Ascending aorta (tissue), 2 donors: ENCODE data around the gene CCDC57. TPM values are rescaled to one million over a fixed set of nuclear protein-coding genes. Genes with fewer than 3 reads are reported as not detected.

ENCODE experiments used
- DNase-seq, 2 donors: peaks; one replicate each; pipeline ENCODE4 v3.0.0-alpha.2; 2019; ENCODE audit warnings: low spot score in 2 of 2
- H3K27ac ChIP-seq, 2 donors: fragments of 200-600 bp; sonication (generic); one replicate each; pipeline ENCODE4 v1.5.1; 2016 to 2017; ENCODE audit warnings: mild to moderate bottlenecking in 1 of 2
- H3K27me3 ChIP-seq: fragments of 200-600 bp; sonication (generic); one replicate; pipeline ENCODE4 v1.5.1; 2017
- H3K36me3 ChIP-seq, 2 donors: fragments of 200-600 bp; sonication (generic); one replicate each; pipeline ENCODE4 v1.5.1; 2016
- H3K4me1 ChIP-seq, 2 donors: fragments of 200-600 bp; sonication (generic); one replicate each; pipeline ENCODE4 v1.5.1; 2016 to 2017; ENCODE audit warnings: mild to moderate bottlenecking in 1 of 2
- H3K4me3 ChIP-seq, 2 donors: fragments of 200-600 bp; sonication (generic); one replicate each; pipeline ENCODE4 v1.5.1; 2016 to 2017; ENCODE audit warnings: mild to moderate bottlenecking in 1 of 2
- H3K9me3 ChIP-seq, 2 donors: fragments of 200-600 bp; sonication (generic); one replicate each; pipeline ENCODE4 v1.5.1; 2016
- intact Hi-C: fragments of 100-400 bp; cut with DNase I; formaldehyde crosslinking; loops from one replicate; pipeline ENCODE4 v1.15.1; 2023
- total RNA-seq: library from RNA; depleted of rRNA; stranded (reverse); fragments of >200 nt; gene quantifications from one replicate; pipeline ENCODE4 v1.1.0, GENCODE V29; 2016
- TF ChIP-seq, protein P1 (sequence below), 3 experiments: fragments of 200-600 bp in 2 of 3; fragments of 450-650 bp in 1 of 3; sonication (generic) in 2 of 3; IDR thresholded peaks; one replicate each; pipeline ENCODE4 v1.5.1; 2016 to 2019; ENCODE audit warnings: antibody characterized with exemption in 3 of 3, mild to moderate bottlenecking in 1 of 3, moderate library complexity in 1 of 3

The CCDC57 gene
- total RNA-seq, 1 donor from 2014 or later: 12.8 TPM

DNA sequence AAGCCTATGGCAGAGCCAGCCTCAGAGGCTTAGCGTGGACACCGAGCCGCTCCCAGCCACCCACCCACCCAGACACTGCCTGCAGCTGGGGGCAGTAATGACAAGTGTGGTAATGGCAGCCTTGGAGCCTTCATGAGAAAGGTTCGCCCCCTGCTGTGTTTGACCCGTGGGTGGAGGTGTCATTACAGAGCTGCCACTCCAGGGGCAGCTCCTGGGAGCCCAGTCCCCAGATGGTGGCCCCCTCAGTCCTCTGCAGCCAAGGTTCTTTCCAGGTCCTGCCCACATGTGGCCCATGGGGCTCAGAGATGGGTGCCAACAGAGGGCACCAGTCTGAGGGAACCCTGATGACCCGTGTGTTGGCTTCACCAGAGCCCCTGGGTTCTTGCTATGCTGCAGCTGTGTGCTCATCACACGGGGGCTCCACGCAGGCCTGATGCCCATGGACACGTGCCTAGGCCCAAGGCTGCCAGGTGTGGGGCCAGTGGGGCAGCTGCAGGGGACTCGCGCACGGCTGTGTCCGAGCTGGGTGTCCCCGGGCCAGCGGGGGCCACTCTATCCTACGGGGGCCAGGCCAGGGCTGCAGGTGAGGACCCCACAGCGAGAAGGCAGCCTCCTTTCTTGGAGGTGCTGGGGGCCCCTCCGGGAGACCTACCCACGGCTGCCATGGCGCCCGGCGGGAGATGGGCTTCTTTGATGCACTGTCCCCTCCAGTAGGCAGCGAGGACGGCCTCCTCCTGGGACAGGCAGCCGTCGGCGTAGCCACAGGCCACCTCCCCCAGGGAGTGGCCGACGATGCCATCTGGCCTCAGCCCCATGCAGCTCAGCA, 122.7 kb downstream of the CCDC57 start:
- Histone ChIP-seq H3K27ac (no peak overlapping the region), H3K4me3 (no peak overlapping the region), H3K9me3 (no peaks in the 10 kb centered on the region), H3K36me3 (peaks cover 92 to 97% of the 10 kb centered on the region in 2 donors), H3K27me3 (no peaks in the 10 kb centered on the region), H3K4me1 (no peaks in the 10 kb centered on the region)
- TF ChIP-seq, protein P1, sequence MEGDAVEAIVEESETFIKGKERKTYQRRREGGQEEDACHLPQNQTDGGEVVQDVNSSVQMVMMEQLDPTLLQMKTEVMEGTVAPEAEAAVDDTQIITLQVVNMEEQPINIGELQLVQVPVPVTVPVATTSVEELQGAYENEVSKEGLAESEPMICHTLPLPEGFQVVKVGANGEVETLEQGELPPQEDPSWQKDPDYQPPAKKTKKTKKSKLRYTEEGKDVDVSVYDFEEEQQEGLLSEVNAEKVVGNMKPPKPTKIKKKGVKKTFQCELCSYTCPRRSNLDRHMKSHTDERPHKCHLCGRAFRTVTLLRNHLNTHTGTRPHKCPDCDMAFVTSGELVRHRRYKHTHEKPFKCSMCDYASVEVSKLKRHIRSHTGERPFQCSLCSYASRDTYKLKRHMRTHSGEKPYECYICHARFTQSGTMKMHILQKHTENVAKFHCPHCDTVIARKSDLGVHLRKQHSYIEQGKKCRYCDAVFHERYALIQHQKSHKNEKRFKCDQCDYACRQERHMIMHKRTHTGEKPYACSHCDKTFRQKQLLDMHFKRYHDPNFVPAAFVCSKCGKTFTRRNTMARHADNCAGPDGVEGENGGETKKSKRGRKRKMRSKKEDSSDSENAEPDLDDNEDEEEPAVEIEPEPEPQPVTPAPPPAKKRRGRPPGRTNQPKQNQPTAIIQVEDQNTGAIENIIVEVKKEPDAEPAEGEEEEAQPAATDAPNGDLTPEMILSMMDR (IDR thresholded peaks at IDR 0.05): no peak
- intact Hi-C loops: no loop called here
- no peak for DNase-seq

DNA sequence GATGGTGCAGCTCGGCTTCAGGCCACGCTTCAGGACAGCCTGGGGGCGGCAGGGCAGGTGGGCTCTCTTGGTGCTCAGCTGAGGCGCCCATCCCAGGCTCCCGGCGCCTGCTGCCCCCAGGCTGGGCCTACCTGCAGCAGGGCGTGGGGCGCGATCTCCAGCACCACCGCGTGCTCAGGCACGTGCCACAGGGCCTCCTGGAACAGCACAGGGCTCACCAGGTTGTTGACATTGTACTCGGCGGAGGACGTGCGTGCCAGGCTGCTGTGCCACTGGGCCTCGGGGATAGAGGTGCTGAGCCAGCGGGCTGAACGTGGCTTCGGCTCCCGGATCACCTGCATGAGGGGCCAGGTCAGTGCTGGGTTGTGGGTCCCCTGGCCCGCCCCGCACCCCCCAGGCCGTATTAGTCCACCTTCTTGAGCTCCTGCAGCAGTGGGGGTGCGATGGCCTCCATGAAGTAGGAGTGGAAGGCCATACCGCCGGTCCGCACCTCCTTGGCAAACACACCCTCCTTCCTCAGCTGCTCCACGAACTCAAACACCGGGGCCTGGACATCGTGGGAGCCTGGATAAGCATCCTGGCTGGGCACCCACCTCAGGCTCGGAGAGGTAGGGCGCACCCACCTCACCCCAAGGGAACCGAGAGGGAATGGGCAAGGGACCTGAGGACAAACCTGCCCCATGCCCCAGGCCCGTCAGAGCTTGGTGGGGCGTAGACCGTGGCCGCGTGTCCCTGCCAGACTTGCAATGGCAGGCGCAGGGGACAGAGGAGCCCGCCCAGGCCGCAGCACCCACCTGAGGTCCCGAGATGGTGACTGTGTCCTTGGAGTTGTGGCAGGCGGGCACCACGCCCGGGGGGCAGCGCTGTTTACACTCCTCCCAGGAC, 123.6 kb downstream of the CCDC57 start:
- TF ChIP-seq, protein P1 (IDR thresholded peaks at IDR 0.05): no peak
- Histone ChIP-seq H3K36me3 (peaks cover 94 to 100% of the 10 kb centered on the region in 2 donors), H3K27ac (no peak overlapping the region), H3K27me3 (no peaks in the 10 kb centered on the region), H3K4me3 (no peak overlapping the region), H3K4me1 (no peaks in the 10 kb centered on the region), H3K9me3 (no peaks in the 10 kb centered on the region)
- intact Hi-C loops: no loop called here
- no peak for DNase-seq

DNA sequence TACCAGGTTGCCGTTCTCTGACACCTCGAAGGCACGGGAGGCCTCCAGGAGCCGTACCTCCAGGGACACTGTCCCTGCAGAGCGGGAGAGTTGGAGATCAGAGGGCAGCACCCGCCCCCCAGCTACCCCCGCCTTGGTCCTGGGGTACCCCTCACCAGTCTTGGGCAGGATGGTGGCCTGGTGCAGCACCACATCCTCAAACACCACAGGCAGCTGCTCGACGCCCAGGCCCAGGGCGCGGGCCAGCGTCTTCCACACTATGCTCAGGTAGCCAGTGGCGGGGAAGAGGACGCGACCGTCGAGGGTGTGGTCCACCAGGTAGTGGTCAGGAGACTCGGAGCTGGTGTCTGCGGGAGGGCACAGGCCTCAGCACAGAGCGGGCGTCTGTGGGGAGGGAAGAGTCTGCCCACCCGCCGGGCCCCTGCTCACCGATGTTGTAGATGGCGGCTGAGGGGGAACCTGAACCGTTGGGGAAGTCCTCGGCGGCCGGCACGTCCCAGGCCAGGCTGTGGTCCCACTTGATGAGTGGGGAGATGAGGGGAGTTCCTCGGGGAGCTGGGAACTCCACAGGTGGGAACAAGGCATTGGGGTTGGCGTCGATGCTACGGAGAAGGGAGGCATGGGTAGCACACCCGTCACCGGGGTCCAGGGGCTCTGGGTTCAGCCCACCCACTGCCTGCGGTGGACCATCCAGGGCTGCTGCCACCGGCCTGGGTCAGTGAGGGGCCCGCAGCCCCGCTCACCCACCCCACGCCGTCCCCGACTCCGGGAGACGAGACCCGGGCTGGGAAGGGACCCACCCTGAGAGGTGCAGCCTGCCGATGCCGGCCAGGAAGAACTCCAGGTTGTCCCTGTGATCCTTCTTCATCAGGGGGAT, 124.4 kb downstream of the CCDC57 start:
- Histone ChIP-seq H3K9me3 (no peaks in the 10 kb centered on the region), H3K36me3 (peaks cover 95 to 100% of the 10 kb centered on the region in 2 donors), H3K4me1 (no peaks in the 10 kb centered on the region), H3K27ac (no peak overlapping the region), H3K27me3 (no peaks in the 10 kb centered on the region), H3K4me3 (no peak overlapping the region)
- intact Hi-C loops: no loop called here
- TF ChIP-seq, protein P1 (IDR thresholded peaks at IDR 0.05): no peak
- DNase-seq: no peak

DNA sequence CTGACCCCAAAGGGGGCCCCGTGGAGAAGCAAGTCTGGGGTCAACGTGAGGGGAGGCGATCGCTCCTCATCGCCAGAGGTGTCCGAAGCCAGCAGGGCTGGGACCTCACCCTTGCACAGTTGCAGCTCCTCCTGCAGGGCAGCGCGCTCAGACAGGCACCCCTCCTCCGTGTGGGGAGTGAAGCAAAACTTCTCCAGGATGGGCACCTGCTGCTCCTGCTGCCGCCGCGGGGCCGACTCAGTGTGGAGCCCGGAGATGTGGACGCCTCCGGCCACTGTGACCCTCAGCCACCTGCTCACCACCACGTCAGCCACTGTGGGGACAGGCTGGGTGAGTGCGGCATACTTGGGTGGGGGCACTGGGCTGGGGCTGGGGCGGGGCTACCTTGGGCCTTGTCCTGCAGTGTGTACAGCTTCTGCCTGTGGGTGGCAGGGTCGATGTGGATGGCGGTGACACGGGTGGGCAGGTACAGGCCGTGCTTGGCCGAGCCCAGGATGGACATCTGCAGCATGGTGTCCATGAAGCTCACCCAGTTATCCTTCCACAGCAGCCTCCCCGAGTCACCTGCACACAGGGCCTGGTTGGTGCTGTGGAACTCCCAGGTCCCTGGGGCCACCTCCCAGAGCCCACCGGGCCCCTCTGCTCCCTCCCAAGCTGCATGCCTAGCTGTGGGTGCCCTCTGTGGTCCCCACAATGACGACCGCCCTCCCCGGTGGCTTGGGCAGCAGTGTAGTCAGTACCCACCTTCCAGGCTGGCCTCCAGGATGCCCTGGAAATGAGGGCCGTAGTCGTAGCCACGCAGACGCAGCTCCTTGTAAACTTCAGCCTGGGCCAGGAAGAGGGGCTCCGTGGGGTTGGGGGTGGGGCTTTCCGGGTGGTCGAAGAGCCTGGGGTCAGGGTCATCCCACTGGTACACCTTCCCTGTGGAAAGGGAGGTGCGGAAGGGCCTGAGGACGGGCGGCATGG, 125.4 kb downstream of the CCDC57 start:
- TF ChIP-seq, protein P1 (IDR thresholded peaks at IDR 0.05): no peak
- no peak overlapping the region for H3K27ac ChIP-seq
- H3K27me3 ChIP-seq: no peaks in the 10 kb centered on the region
- H3K4me1 ChIP-seq: no peaks in the 10 kb centered on the region
- H3K36me3 ChIP-seq: peaks cover 96 to 100% of the 10 kb centered on the region in 2 donors
- no peak for DNase-seq
- no peak overlapping the region for H3K4me3 ChIP-seq
- intact Hi-C loops: no loop called here
- H3K9me3 ChIP-seq: no peaks in the 10 kb centered on the region
